Bronchial epithelial cell (primary cell): ENCODE data around the gene ATP6V0E1. TPM values are rescaled to one million over a fixed set of nuclear protein-coding genes. Genes with fewer than 3 reads are reported as not detected.
"Not testable (repeated sequence)": the region's sequence is repeated elsewhere in the genome, so short reads cannot be mapped to it uniquely, and the experiment has no call there.

Experiments used
- DNase-seq: peaks from one replicate; pipeline ENCODE4 v3.0.0-alpha.2; 2010; ENCODE audit warnings: low read depth
- FAIRE-seq: peaks from 2 replicates; lab custom pipeline; 2011; peaks lifted over from hg19 to GRCh38; lab: Jason Lieb, UNC
- H3K27me3 ChIP-seq: 2 replicates; pipeline ENCODE4 v1.5.1; 2011; ENCODE audit warnings: low read length; ENCODE audit not compliant: control insufficient read depth, insufficient read depth
- H3K36me3 ChIP-seq: 2 replicates; pipeline ENCODE4 v1.5.1; 2011; ENCODE audit warnings: low read length; ENCODE audit not compliant: control insufficient read depth, insufficient read depth
- H3K4me3 ChIP-seq: 2 replicates; pipeline ENCODE4 v1.5.1; 2011; ENCODE audit warnings: mild to moderate bottlenecking, low read depth, low read length, control low read depth
- CTCF ChIP-seq: IDR thresholded peaks from 2 replicates; pipeline ENCODE4 v1.5.1; 2011; ENCODE audit warnings: mild to moderate bottlenecking, moderate library complexity, low read length, control low read depth, inconsistent platforms; ENCODE audit not compliant: insufficient read depth, severe bottlenecking
- total RNA-seq: library from RNA; depleted of rRNA; stranded (reverse); fragments of >200 nt; gene quantifications from 2 replicates; pipeline ENCODE4 v1.2.1, GENCODE V29; 2014

The ATP6V0E1 gene
- total RNA-seq, 1 donor from 2014 or later = 189 TPM

DNA sequence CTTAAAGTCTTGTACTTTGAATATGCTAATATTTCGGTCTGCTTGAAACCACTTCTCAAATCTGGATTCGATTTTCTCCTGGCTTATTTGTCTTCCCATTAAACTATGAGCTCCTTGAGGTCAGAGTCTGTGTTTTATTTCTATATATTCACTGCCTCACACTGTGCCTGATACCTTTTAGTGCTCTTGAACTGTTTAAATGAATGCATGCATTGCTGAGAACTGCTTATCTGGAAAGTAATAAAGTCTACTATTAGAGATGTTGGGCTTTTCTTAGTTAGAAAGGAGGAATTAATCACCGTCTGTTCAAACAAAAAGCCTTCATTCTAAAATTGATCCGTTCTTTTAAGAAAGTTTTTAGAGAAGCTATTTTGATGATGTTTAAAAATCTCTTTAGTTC, 78.6 kb downstream of the ATP6V0E1 start:
- Histone ChIP-seq H3K27me3 (no peaks in the 10 kb centered on the region), H3K36me3 (no peaks in the 10 kb centered on the region), H3K4me3 (no peak overlapping the region)
- FAIRE-seq = no peak
- no peak for TF ChIP-seq CTCF
- DNase-seq = no peak

- Histone ChIP-seq H3K27me3 (no peaks in the 10 kb centered on the region), H3K36me3 (no peaks in the 10 kb centered on the region), H3K4me3 (no peak overlapping the region)
- no peak for DNase-seq
- no peak for TF ChIP-seq CTCF
- no peak for FAIRE-seq
Observed at GRCh38 chr5:173065155-173065554, 81.6 kb downstream of the ATP6V0E1 start.

GRCh38 chr5:173069671-173070070, 86.1 kb downstream of the ATP6V0E1 start:
- no peak for TF ChIP-seq CTCF
- FAIRE-seq = no peak
- no peaks in the 10 kb centered on the region for H3K27me3 ChIP-seq
- no peak overlapping the region for H3K4me3 ChIP-seq
- no peaks in the 10 kb centered on the region for H3K36me3 ChIP-seq
- no peak for DNase-seq

DNA sequence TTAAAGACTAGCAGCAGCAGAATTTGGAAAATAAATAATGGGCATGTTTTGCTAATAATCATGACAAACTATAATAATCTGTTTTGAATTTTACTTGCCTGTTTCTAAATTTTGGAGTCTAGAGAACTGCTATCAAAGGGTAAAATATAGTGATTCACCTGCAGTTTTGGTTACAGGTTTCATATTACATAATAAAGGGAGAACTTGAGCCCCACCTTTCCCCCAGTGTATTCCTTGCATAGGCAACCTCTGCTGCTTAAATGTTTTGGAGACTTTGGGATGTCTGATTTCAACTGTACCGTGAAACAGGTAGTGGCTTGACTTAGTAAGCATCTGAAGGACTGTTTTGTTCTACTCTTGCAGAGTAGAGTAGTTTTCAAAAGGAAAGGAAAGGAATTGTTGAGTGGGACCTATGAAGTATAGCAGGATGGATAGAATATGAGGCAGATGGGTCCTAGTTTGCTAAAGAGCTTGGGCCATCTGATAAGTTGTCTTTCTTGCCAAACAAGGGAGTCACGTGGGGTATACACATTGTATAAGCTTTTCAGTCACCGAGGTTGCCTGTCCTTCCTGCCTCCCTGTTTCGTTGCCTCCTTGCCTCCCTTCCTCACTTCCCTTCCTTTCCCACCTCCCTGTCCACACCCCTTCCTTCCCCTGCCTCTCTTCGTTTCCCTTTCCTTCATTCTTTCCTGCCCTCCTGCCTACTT, 91.7 kb downstream of the ATP6V0E1 start:
- Histone ChIP-seq H3K4me3 (no peak overlapping the region), H3K36me3 (no peaks in the 10 kb centered on the region), H3K27me3 (no peaks in the 10 kb centered on the region)
- FAIRE-seq (no peak), DNase-seq (peak; percentile 11)
- TF ChIP-seq CTCF = no peak

DNA sequence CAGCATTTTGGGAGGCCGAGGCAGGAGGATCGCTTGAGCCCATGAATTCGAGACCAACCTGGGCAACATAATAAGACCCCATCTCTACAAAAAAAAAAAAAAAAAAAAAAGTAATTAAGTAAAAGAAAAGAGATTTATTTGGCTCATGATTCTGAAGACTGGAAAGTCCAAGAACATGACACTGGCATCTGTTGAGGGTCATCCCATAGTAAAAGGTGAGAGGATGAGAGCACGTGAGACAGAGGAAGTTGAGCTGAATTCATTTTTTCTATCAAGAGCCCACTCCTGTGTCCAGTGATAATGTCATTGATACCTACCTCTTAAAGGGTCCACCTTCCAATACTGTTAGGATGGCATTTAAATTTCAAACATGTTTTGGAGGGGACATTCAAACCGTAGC, 92.4 kb downstream of the ATP6V0E1 start:
- Histone ChIP-seq H3K27me3 (no peaks in the 10 kb centered on the region), H3K4me3 (no peak overlapping the region), H3K36me3 (no peaks in the 10 kb centered on the region)
- DNase-seq (no peak), FAIRE-seq (no peak)
- TF ChIP-seq CTCF = no peak

DNA sequence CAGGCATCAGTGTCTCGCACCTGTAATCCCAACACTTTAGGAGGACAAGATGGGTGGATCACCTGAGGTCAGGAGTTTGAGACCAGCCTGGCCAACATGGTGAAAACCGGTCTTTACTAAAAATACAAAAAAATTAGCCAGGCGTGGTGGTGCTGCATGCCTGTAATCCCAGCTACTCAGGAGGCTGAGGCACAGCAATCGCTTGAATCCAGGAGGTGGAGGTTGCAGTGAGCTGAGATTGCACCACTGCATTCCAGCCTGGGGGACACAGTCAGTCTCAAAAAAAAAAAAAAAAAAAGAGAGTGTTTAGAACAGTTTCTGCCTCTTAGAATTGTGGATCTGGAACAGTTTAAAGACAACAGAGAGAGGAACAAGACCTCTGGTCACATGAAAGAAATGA, 92.9 kb downstream of the ATP6V0E1 start:
- H3K36me3 ChIP-seq, FAIRE-seq, H3K27me3 ChIP-seq, H3K4me3 ChIP-seq, DNase-seq: not testable (repeated sequence)
